Measurements from ENCODE around the gene SULT1A2. TPM values are rescaled to one million over a fixed set of nuclear protein-coding genes. Genes with fewer than 3 reads are reported as not detected.

SULT1A2 gene
- total and polyA plus RNA-seq, 2 of the 8 experiments (the other 6 are each of a cell fraction or from before 2014, with no cell fraction given): 0.29 to 0.35 TPM

DNA sequence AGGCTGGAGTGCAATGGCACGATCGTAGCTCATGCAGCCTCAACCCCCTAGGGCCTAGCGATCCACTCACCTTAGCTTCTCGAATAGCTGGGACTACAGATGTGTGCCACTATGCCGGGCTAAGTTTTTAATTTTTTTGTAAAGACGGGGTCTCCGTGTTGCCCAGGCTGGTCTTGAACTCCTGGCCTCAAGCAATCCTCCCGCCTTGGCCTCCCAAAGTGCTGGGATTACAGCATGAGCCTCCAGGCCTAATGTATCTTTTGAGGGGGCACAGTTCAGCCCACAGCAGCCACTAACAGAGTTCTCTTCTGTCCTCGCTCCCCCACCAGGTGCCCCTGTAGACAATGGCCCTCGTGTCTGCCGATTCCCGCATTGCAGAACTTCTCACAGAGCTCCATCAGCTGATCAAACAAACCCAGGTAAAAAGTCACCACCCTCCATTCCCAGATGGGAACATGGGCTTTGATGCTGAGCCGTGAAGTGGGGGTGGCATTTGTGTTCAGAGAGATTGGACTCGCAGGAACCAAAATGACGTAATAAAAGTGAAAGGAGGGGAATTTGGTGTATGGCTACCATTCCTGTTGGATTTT, 16.0 kb downstream of the SULT1A2 start:
- H3K4me1 ChIP-seq (replicated peaks in 1 of 4; ENCODE audit: control insufficient read depth in 3 of 4, insufficient read depth in 4 of 4, low read length in 3 of 4): no peaks in the 10 kb centered on the region
- FAIRE-seq (no peak), DNase-seq (ENCODE audit: low read depth in 1 of 2, low spot score in 2 of 2) (no peak)
- H2BK12ac ChIP-seq (ENCODE audit: low read depth, low read length): no peak overlapping the region
- no peak overlapping the region for H4K91ac ChIP-seq (replicated peaks; ENCODE audit: insufficient read length, low read length)
- H3K9ac ChIP-seq (replicated peaks in 1 of 4; ENCODE audit: extremely low read depth in 1 of 4, low read depth in 3 of 4, low read length in 3 of 4): no peak overlapping the region
- H3K56ac ChIP-seq (replicated peaks; ENCODE audit: insufficient read length, low read depth, low read length): no peak overlapping the region
- H4K8ac ChIP-seq (ENCODE audit: extremely low read depth, insufficient read depth, low read length): 0 out of 2 replicates have a peak overlapping the region, but pooled peaks have one; percentile 25
- no peaks in the 10 kb centered on the region for H3K27me3 ChIP-seq (replicated peaks in 1 of 4; ENCODE audit: control insufficient read depth in 3 of 4, extremely low read depth in 1 of 4, insufficient read depth in 3 of 4, low read length in 3 of 4)
- H2BK20ac ChIP-seq (ENCODE audit: low read length): no peak overlapping the region
- no peaks in the 10 kb centered on the region for H3K79me2 ChIP-seq (ENCODE audit: control insufficient read depth in 1 of 2, insufficient read depth in 2 of 2, low read length in 2 of 2)
- no peak overlapping the region for H4K5ac ChIP-seq (ENCODE audit: insufficient read length, low read depth, low read length)
- H2BK120ac ChIP-seq (replicated peaks; ENCODE audit: low read depth, low read length): no peak overlapping the region
- no peak overlapping the region for H3K18ac ChIP-seq (ENCODE audit: extremely low read depth, low read length)
- CTCF ChIA-PET (ENCODE audit: partially characterized antibody): interaction anchor here (0.8 to 1.6 kb wide), 3 partner anchors 12 to 24 kb away, joined by 3 read pairs; no protein-coding TSS in a partner anchor
- H3K9me3 ChIP-seq (ENCODE audit: insufficient read depth in 2 of 2, low read depth in 1 of 2, low read length in 1 of 2): no peaks in the 10 kb centered on the region
- no peaks in the 10 kb centered on the region for H3K23me2 ChIP-seq (ENCODE audit: low read depth, low read length)
- POLR2A ChIA-PET (ENCODE audit: partially characterized antibody): interaction anchor here (1.2 kb wide), 1 partner anchor 36 kb away, joined by 5 read pairs; no protein-coding TSS in a partner anchor
- TF ChIP-seq HDAC6 (IDR thresholded peaks at IDR 0.05; ENCODE audit: low read depth, low read length) (no peak), CBX8 (IDR thresholded peaks at IDR 0.05; ENCODE audit: borderline replicate concordance, low read depth, low read length) (no peak), SIX5 (IDR thresholded peaks at IDR 0.05; ENCODE audit: low read depth, low read length) (no peak), BRCA1 (IDR thresholded peaks at IDR 0.05; ENCODE audit: low read depth, low read length) (no peak), CTCF (IDR thresholded peaks at IDR 0.05; ENCODE audit: control extremely low read depth in 1 of 3, insufficient read depth in 1 of 3, low read depth in 1 of 3, low read length in 3 of 3) (no peak), NANOG (IDR thresholded peaks at IDR 0.05; ENCODE audit: insufficient read depth, low read depth, low read length, poor library complexity, severe bottlenecking) (no peak), MAFK (IDR thresholded peaks at IDR 0.05; ENCODE audit: low read depth, low read length) (no peak), CREB1 (IDR thresholded peaks at IDR 0.05) (no peak), RFX5 (IDR thresholded peaks at IDR 0.05; ENCODE audit: borderline replicate concordance, low read depth, low read length) (no peak), RAD21 (IDR thresholded peaks at IDR 0.05 in 1 of 2, conservative IDR thresholded peaks at IDR 0.05 in 1 of 2; ENCODE audit: low read depth in 2 of 2, low read length in 2 of 2) (no peak)
- no peak overlapping the region for H3K4ac ChIP-seq (replicated peaks; ENCODE audit: insufficient read length, low read depth, low read length)
- no peak overlapping the region for H2BK15ac ChIP-seq (ENCODE audit: low read length)
- no peak overlapping the region for H2AK5ac ChIP-seq (ENCODE audit: low read depth, low read length)
- H3K4me2 ChIP-seq (ENCODE audit: insufficient read depth in 1 of 2, low read depth in 2 of 2, low read length in 2 of 2): no peak overlapping the region
- no peak overlapping the region for H2AFZ ChIP-seq (ENCODE audit: low read length)
- H4K20me1 ChIP-seq (replicated peaks in 1 of 2; ENCODE audit: control insufficient read depth in 1 of 2, insufficient read depth in 2 of 2, low read length in 2 of 2): peaks cover 0 to under 1% of the 10 kb centered on the region in 2 experiments
- no peak overlapping the region for H3K4me3 ChIP-seq (ENCODE audit: extremely low read depth in 1 of 4, insufficient read depth in 2 of 4, low read depth in 3 of 4, low read length in 4 of 4)
- no peaks in the 10 kb centered on the region for H3K79me1 ChIP-seq (ENCODE audit: low read depth, low read length)
- H3K14ac ChIP-seq (ENCODE audit: insufficient read length): no peak overlapping the region
- H3K23ac ChIP-seq (ENCODE audit: insufficient read length): no peak overlapping the region
- no peak overlapping the region for H3K27ac ChIP-seq (ENCODE audit: low read depth, low read length)
- H2BK5ac ChIP-seq (ENCODE audit: low read depth, low read length): no peak overlapping the region
- H3K36me3 ChIP-seq (ENCODE audit: control insufficient read depth in 2 of 4, insufficient read depth in 4 of 4, low read length in 3 of 4): peaks cover 0 to 5% (median 0%) of the 10 kb centered on the region in 4 experiments; a peak in 2 of 8 replicates
- WGBS, 2 experiments (ENCODE audit: extremely low coverage in 1 of 2, insufficient coverage in 1 of 2, insufficient read length in 1 of 2, insufficient replicate concordance in 2 of 2, low coverage in 1 of 2, low lambda C conversion rate in 2 of 2, missing lambda C conversion rate in 1 of 2): 91% methylated on average over 15 of the region's 15 CpGs; no CpG with 5 or more reads in 1 of the 2 experiments

All from H1 (cell line).